Measurements from ENCODE around the gene ADCY5.
A peak's percentile ranks its signal among the peaks of the same experiment; 100 is the strongest.

GRCh38 chr3:123295901-123296250, 153.0 kb downstream of the ADCY5 start:
- TF ChIP-seq POLR2A (IDR thresholded peaks at IDR 0.05; ENCODE audit: borderline replicate concordance, extremely low read depth, insufficient read depth, insufficient read length) (no peak), CTCF (IDR thresholded peaks at IDR 0.05 in 2 of 3, conservative IDR thresholded peaks at IDR 0.05 in 1 of 3; ENCODE audit: borderline replicate concordance in 1 of 3, insufficient read depth in 1 of 3, low read depth in 2 of 3, low read length in 2 of 3) (peak in 2 of 3 experiments; percentile 5 to 12; a peak in 1 of 6 replicates), RAD21 (IDR thresholded peaks at IDR 0.05; ENCODE audit: low read depth) (peak; percentile 28; the same call in 1 of the 2 replicates), CEBPB (IDR thresholded peaks at IDR 0.05; ENCODE audit: low read depth) (no peak), POLR2AphosphoS5 (IDR thresholded peaks at IDR 0.05; ENCODE audit: low read depth, low read length) (no peak)
